ENCODE data around the gene RNU5B-1. TPM values are rescaled to one million over a fixed set of nuclear protein-coding genes. Genes with fewer than 3 reads are reported as not detected.

The RNU5B-1 gene
- total RNA-seq, 1 donor from 2014 or later: not detected

GRCh38 chr15:65290228-65290627 is 14.2 kb upstream of the RNU5B-1 start:
- DNase-seq (ENCODE audit: low read depth): no peak
- no peak overlapping the region for H3K4me3 ChIP-seq (ENCODE audit: low read depth, low read length)
- no peak for TF ChIP-seq CTCF (IDR thresholded peaks at IDR 0.05; ENCODE audit: insufficient read depth, low read length, severe bottlenecking)
- no peaks in the 10 kb centered on the region for H3K27me3 ChIP-seq (ENCODE audit: control insufficient read depth, insufficient read depth, low read length)
- no peaks in the 10 kb centered on the region for H3K36me3 ChIP-seq (ENCODE audit: control insufficient read depth, insufficient read depth, low read length)
- no peak for FAIRE-seq

GRCh38 chr15:65292938-65293518 is 11.4 kb upstream of the RNU5B-1 start:
- TF ChIP-seq CTCF (IDR thresholded peaks at IDR 0.05; ENCODE audit: insufficient read depth, low read length, severe bottlenecking): no peak
- Histone ChIP-seq H3K4me3 (ENCODE audit: low read depth, low read length) (no peak overlapping the region), H3K27me3 (ENCODE audit: control insufficient read depth, insufficient read depth, low read length) (no peaks in the 10 kb centered on the region), H3K36me3 (ENCODE audit: control insufficient read depth, insufficient read depth, low read length) (no peaks in the 10 kb centered on the region)
- DNase-seq (ENCODE audit: low read depth) (peak; percentile 35), FAIRE-seq (no peak)

GRCh38 chr15:65298731-65299130 is 5.7 kb upstream of the RNU5B-1 start:
- DNase-seq (ENCODE audit: low read depth): no peak
- no peaks in the 10 kb centered on the region for H3K27me3 ChIP-seq (ENCODE audit: control insufficient read depth, insufficient read depth, low read length)
- H3K4me3 ChIP-seq (ENCODE audit: low read depth, low read length): no peak overlapping the region
- no peaks in the 10 kb centered on the region for H3K36me3 ChIP-seq (ENCODE audit: control insufficient read depth, insufficient read depth, low read length)
- FAIRE-seq: no peak
- no peak for TF ChIP-seq CTCF (IDR thresholded peaks at IDR 0.05; ENCODE audit: insufficient read depth, low read length, severe bottlenecking)

GRCh38 chr15:65300924-65301441 is 3.5 kb upstream of the RNU5B-1 start:
- DNase-seq (ENCODE audit: low read depth) (no peak), FAIRE-seq (no peak)
- Histone ChIP-seq H3K4me3 (ENCODE audit: low read depth, low read length) (no peak overlapping the region), H3K36me3 (ENCODE audit: control insufficient read depth, insufficient read depth, low read length) (no peaks in the 10 kb centered on the region), H3K27me3 (ENCODE audit: control insufficient read depth, insufficient read depth, low read length) (no peaks in the 10 kb centered on the region)
- TF ChIP-seq CTCF (IDR thresholded peaks at IDR 0.05; ENCODE audit: insufficient read depth, low read length, severe bottlenecking): no peak

GRCh38 chr15:65302061-65302460 is 2.4 kb upstream of the RNU5B-1 start:
- no peak for DNase-seq (ENCODE audit: low read depth)
- no peak overlapping the region for H3K4me3 ChIP-seq (ENCODE audit: low read depth, low read length)
- no peaks in the 10 kb centered on the region for H3K36me3 ChIP-seq (ENCODE audit: control insufficient read depth, insufficient read depth, low read length)
- H3K27me3 ChIP-seq (ENCODE audit: control insufficient read depth, insufficient read depth, low read length): no peaks in the 10 kb centered on the region
- FAIRE-seq: no peak
- no peak for TF ChIP-seq CTCF (IDR thresholded peaks at IDR 0.05; ENCODE audit: insufficient read depth, low read length, severe bottlenecking)

Measured in bronchial epithelial cell (primary cell).